Measurements from ENCODE around the gene NAMPT.
"Not testable (repeated sequence)": the region's sequence is repeated elsewhere in the genome, so short reads cannot be mapped to it uniquely, and the experiment has no call there.

NAMPT gene

DNA sequence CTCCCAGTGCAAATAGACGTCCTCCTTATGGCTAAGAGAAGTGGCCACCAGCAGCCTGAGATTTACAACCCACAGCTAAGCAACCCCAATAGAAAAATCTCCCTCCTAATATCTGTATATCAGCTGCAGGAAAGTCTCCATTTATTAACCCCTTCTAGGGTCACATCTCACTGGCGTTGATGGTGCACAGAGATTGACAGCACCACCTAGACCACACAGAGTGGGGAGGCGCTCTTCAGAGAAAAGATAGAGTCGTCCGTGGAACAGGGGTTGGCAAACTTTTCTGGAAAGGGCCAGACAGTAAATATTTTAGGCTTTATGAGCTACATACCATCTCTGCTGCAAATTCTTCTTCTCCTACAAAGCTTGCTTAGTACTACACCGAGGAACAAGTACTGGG is 60.0 kb downstream of the NAMPT start:
- DNase-seq, result no peak

GRCh38 chr7:106223156-106223555 is 61.6 kb downstream of the NAMPT start:
- no peak for DNase-seq

GRCh38 chr7:106222545-106222944 is 62.2 kb downstream of the NAMPT start:
- no peak for DNase-seq

GRCh38 chr7:106220307-106220706 is 64.5 kb downstream of the NAMPT start:
- DNase-seq, result no peak

DNA sequence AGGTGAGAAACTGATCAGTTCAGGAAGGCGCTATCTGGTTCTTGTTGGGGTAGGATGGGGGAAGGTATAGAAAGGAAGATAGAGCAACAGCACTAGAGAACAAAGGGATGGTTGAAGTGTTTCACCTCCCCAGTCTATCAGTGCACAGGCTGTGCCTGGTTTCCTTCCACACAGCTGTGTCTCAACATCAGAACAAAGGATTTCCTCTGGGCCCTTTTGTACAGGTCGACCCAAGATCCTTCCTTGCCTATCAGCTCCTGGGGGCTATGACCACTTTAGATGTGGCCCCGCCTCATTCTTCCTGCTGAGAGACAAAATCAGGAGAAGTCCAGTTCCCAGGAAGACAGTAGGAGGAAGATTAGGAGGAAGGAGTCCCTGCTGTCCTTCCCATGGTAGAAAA is 65.6 kb downstream of the NAMPT start:
- no peak for DNase-seq

DNA sequence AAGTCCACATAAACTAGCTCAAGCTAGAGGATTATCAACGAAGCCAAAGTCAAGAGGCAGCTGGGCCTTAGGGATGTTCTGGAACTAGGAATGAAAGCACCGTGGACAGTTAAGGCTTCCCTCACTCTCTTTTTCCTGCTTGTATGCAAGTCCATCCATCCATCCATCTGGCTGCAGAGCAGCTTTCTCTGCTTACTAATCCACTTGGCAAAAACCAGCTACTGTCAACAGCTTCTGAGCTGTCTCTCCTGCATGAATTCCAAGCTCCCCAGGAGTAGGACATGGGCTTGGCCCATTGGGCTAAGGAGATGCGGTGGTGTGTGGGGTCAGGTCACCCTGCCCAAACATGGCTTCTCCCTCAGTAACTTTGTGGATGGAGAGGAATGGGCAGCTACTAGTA is 66.2 kb downstream of the NAMPT start:
- no peak for DNase-seq

DNA sequence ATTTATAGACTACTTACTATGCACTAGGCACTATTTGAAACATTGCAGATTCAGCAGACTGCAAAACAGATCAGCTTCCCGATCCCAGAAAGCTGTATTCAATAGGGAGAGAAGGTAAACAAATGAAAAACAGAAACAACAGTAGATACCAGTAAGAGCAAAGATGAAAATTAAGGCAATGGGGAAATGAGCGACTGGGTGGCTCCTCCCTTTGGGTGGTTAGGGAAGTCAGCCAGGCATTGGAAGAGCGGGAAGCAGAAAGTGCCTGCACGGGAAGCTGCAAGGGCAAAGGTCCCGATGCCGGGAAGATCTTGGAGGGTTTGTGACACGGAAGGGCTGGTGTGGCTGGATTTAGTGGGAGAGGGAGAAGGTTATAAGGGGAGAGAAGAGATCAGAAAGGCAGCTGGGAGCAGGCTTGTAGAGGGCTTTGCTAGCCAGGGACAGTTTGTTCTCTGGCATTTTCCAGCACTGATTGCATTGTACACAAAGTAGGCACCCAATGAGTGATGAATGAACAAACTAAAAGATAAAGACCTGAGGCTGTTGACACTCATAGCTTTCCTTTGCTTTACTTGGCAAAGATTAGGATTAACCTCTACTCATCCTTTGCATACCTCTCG is 67.8 kb downstream of the NAMPT start:
- DNase-seq, result peak in 1 of 2 experiments; percentile 49

DNA sequence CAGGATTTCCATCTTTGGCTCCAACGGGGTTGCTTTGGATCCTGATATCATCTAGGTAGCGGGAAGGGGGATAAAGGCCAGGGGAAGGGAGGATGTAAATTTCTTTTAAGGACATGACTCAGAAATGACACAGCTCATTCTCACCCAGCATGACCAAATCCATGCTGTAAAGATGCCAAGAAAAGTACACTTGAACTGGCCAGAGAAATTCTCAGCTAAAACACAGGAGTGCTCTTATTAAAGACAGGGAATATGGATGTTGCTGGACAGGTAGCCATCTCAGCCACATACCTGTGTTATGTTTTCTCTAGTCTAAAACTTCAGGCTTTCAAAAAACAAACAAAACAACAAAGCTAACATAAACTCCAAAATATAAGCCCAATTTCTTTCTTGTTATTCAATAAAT is 68.3 kb downstream of the NAMPT start:
- DNase-seq, result peak in 1 of 2 experiments; percentile 9

DNA sequence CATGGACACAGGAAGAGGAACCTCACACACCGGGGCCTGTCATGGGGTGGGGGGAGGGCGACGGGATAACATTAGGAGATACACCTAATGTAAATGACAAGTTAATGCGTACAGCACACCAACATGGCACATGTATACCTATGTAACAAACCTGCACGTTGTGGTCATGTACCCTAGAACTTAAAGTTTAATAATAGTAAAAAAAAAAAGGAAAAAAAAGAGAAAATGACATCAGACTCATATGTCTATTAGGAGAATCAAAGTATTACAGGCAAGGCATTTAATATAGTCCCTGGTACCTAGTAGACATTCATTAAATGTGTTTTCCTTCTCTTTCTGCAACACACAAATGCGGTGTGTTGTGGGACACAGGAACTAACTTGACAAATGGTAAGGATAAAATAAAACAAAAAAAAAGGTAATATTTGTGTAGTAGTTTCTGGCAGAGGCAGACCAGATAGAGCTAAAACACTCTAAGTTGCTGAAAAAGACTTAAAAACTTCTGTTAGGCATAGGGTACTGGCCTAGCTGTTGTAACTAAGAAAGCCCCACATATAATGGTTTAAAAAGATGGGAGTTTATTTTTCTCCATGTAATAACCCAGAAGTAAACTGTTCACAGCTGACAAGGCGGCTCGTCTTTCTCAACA is 68.8 kb downstream of the NAMPT start:
- no peak for DNase-seq

DNA sequence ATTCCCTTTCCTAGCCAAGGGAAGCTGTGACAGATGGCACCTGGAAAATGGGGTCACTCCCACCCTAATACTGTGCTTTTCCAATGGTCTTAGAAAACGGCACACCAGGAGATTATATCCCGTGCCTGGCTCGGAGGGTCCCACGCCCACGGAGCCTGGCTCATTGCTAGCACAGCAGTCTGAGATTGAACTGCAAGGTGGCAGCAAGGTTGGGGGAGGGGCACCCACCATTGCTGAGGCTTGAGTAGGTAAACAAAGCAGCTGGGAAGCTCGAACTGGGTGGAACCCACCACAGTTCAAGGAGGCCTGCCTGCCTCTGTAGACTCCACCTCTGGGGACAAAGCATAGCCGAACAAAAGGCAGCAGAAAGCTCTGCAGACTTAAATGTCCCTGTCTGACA is 75.8 kb downstream of the NAMPT start:
- DNase-seq, result not testable (repeated sequence)

DNA sequence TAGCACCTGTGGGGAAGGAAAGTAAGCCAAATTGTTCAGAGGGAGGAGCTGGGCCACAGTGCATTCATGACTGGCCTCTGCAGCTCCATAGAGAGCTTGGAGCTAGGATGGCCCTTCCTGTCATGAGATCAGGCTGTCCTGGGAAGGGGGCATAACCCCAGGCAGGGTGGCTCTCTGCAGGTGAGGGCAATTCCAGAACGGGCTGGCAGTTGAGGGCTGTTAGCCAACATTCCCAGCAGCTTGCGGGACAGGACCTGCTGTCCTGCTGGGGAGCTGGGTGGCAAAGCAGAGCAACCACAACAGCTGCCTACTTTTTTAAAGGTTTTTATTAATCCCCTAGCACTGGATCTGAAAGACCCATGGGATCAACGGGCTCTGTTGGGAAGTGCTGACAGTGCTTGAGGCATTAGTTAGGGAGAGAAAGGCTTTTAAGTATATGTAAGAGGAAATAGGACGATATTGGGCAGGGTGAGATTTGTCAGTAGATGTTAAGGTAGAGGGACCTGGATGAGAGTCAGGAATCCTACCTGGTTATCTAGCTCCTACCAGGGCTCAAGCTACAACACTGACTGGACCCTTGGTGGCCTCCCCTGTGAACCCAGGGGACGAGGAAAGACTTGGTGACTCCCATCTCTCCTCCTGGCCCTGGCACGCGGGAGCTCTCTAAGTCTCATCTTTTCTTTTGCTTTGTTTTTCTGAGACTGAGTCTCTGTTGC is 77.8 kb downstream of the NAMPT start:
- DNase-seq, result no peak

GRCh38 chr7:106205621-106206222 is 79.1 kb downstream of the NAMPT start:
- no peak for DNase-seq

DNA sequence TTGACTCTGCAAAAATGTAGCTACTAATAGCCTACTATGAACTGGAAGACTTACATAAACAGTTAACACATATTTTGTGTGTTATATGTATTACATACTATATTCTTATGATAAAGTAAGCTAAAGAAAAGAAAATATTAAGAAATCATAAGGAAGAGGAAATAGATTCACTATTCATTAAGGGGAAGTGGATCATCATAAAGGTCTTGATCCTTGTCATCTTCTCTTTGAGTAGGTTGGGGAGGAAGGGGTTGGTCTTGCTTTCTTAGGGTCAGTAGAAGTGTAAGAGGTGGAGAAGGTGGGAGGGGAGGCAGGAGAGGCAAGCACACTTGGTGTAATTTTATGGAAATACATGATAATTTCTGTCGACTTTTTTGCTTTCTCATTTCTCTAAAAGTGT is 81.3 kb downstream of the NAMPT start:
- no peak for DNase-seq

DNA sequence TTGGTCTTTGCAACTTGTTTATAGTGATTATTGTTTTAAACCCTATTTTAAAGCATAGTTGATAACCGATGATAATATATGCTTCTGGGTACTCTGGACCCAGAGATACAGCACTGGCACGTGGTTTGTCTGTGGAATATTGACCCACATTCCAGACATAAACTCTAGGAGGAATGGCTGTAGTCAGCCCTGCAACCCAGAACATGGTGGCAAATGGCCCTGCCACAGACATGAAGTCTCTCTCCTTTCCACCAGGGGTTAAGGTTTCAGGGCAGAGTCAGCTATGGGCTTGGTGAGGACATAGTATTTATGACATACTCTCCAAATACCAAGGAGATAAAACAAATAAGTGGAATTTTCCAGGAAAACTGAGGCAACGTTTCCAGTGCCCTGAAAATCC is 83.6 kb downstream of the NAMPT start:
- DNase-seq, result no peak

DNA sequence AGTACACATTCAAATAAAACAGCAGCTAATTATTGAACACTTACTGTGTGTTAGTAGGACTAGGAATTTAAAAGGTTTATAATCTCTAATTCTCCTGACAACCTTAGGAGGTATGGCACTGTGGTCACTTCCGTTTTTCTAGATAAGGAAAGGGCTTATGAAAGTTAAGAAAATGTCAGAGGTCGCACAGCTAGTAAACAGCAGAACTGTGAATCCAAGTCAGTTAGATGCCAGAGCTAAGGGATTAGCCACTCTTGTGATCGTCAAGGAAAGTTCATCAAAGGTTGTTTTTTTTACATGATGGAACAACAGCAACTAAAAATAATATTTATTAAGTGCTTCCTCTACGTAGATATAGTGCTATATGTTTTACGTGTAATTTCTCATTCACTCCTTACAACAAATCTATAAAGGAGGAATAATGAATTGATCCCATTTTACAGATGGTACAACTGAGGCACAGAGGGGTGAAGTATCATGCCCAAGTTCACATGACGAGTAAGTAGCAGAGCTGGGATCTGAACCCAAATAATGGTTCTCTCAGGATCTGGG is 84.9 kb downstream of the NAMPT start:
- DNase-seq, result no peak

- DNase-seq, result no peak
Observed at GRCh38 chr7:106199024-106199423, 85.8 kb downstream of the NAMPT start.
